Nasal cavity respiratory epithelium epithelial cell of viscerocranial mucosa (primary cell): ENCODE results near the gene ZSWIM1. TPM values are rescaled to one million over a fixed set of nuclear protein-coding genes. Genes with fewer than 3 reads are reported as not detected.

ENCODE experiments used
- total RNA-seq: library from RNA; depleted of rRNA; stranded (reverse); fragments of >200 nt; gene quantifications from 2 replicates; pipeline ENCODE4 v1.2.3, GENCODE V29; 2014

ZSWIM1 gene
- total RNA-seq = 3.8 and 5.2 TPM in 2 replicates

DNA sequence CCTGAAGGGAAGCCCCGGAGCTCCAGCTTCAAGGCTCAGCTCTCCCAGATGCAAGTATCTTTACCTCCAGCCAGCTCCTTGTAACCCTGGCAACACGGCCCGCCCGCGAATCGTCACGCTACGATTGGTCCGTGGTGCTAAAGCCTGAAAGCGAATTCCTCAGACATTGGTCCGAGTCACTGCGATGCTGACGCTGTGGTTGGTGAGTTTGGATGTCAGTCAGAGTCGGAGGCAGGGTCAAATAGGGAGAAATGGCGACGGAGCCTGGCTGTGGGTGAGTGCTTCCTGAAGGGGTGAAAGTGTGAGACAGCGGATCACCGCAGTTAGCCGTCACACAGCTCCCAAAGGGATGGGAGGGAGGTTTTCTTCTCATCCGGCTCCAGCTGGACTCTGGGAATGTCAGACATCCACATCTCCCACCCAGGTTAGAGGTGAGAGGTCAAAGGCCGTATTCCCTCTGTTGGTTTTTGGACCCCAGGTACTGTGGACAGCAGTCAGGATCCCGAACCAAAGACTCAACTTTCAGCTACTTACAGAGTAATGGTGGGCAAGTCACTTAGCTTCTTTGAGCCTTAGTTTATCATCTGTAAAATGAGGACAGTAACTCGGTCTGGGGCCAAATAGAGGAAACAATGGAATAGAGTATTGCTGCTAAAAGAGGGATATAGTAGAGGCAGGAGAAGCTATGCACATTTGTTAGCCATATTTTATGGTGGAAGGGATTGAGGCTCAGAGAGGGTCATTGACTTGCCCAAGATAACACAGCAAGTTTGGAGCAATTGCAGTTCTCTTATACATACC is at the start of gene ZSWIM1:
TSS of gene ZSWIM1 (plus strand) at position 240 of the 801 bp plus-strand sequence. CDS start 1,366 bp downstream, outside the sequence.

DNA sequence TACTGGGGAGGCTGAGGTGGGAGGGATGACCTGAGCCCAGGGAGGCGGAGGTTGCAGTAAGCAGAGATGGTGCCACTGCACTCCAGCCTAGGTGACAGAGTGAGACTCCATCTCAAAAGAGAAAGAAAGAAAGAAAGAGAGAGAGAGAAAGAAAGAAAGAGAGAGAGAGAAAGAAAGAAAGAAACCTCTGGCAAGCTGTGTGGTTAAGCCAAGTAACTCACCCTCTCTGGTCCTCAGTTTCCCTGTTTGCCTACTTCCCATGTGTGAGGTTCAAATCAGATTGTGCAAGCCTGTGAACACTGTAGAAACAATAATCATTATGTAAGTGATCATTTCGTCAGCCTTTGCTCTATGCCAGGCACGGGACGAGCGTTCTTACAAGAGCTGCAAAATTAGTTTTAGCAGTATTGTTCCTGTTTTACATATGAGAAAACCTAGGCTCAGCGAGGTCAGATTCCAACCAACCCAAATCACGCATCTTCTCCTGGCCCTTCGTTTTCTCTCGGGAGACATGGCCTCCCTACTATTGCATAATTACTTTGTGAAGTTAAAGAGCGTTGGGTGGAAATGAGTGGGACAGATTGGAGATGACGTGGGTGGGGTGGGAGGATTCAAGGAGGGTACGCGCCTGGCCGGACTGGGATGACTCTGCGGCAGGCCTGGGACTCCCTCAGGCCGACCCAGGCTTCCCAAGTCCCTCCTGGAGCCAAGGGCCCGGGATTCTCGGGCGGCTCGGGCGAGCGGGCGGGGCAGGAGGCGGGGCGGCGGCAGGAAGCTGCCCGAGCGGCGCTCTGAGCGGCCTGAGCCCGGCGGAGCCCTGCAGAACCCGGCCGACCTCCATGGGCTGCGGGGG is 47.8 kb upstream of the ZSWIM1 start, which contains the start of gene SNX21:
TSS of gene SNX21 (plus strand) at position 770 of the 853 bp plus-strand sequence. CDS start 121 bp downstream, outside the sequence.

GRCh38 chr20:45857114-45857881 is 23.7 kb upstream of the ZSWIM1 start, which contains the start of the genes ACOT8 and ZSWIM3:
TSS of gene ACOT8 (minus strand) at chr20:45857392. CDS start at chr20:45857315, 77 bp downstream.
TSS of gene ZSWIM3 (plus strand) at chr20:45857614. CDS start at chr20:45857826, 212 bp downstream.

DNA sequence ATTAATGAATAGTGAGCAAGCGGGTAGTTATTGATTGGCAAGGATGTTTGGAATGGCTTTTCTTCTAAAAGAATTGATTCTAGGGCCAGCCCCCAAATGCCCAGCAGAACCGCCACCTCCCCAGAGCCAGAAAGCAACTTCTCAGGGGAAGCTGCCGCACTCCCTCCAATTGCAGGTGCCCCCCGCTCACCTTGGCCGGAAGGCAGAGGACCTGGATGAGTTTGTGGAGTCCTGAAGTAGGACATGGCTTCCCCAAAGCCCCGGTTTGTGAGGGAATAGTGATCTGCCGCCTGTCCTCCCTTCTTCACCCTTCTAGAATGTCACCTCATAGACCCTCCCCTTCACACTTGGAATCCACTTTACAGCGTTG is 6.3 kb downstream of the ZSWIM1 start, which contains the start of gene SPATA25:
TSS of gene SPATA25 (minus strand) at position 277 of the 370 bp plus-strand sequence. CDS start at position 245, 32 bp downstream.

GRCh38 chr20:45890985-45891983 is 10.3 kb downstream of the ZSWIM1 start, which contains the start of the genes CTSA and NEURL2:
TSS of gene CTSA (plus strand) at chr20:45891335. CDS start at chr20:45891569, 234 bp downstream.
TSS of gene NEURL2 (minus strand) at chr20:45891208. CDS start at chr20:45890991, 217 bp downstream.

DNA sequence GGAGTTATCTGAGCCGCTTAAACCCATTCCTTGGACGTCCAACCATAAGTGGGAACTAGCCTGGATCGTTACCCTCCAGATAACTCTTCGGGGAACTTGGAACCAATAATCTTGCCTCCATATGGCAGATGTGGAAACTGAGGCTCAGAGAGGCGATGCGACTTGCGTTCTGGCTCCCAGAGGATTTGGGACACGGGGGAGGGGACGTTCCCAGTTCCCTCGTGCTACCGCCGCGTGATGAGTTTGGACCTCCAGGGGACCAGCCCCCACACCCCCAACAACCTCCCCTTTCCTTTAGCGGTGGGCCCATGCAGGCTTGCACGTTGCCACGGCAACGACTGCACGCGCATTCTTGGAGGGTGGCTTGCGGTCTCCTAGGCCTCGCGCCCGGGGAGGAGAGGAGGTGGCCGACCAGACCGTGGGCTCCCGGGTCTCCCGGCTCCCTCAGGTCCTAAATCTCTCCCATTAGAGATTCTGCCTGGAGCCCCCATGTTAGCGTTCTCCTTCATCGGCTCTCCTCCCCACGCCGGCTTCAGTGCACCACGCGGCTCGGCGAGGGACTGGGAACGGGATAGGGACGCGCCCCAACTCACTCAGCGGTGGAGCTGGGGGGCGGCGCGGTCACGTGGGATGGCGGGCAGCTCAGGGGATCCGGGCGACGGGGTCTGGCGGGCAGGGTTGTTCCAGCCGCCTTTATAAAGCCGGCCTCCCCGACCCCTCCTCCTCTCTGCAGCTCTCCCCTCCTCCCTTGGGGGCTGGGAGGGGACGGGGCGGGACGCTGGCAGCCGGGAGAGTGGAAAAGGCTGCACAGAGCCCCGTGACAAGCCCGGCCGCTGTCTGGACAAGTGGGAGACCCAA is 30.7 kb downstream of the ZSWIM1 start, which contains the start of gene PLTP:
TSS of gene PLTP (minus strand) at position 670 of the 858 bp plus-strand sequence. CDS start 703 bp downstream, outside the sequence.

Other genes with a start within 250 kb of the ZSWIM1 start
- gene WFDC9, start 249.9 kb upstream of the ZSWIM1 start, total RNA-seq = not detected in 2 replicates
- not detected in 2 replicates for gene WFDC11, start 211.0 kb upstream of the ZSWIM1 start, total RNA-seq
- not detected in 2 replicates for gene WFDC13, start 179.2 kb upstream of the ZSWIM1 start, total RNA-seq
- gene WFDC10B, start 176.2 kb upstream of the ZSWIM1 start, total RNA-seq = not detected in 2 replicates
- gene SPINT4, start 158.9 kb upstream of the ZSWIM1 start, total RNA-seq = not detected in 2 replicates
- gene WFDC3, start 89.3 kb upstream of the ZSWIM1 start, total RNA-seq = 0.43 TPM in 1 of 2 replicates, not detected in the other
- 14.9 and 16.1 TPM in 2 replicates for gene DNTTIP1, start 89.3 kb upstream of the ZSWIM1 start, total RNA-seq
- gene UBE2C, start 68.6 kb upstream of the ZSWIM1 start, total RNA-seq = 0.34 TPM in 1 of 2 replicates, not detected in the other
- gene TNNC2, start 53.9 kb upstream of the ZSWIM1 start, total RNA-seq = not detected in 2 replicates
- gene SNX21, start 47.4 kb upstream of the ZSWIM1 start, total RNA-seq = 12.3 and 13.1 TPM in 2 replicates
- gene ACOT8, start 23.8 kb upstream of the ZSWIM1 start, total RNA-seq = 23.9 and 29.3 TPM in 2 replicates
- gene ZSWIM3, start 23.6 kb upstream of the ZSWIM1 start, total RNA-seq = 3.1 and 4.6 TPM in 2 replicates
- 0.34 and 1.00 TPM in 2 replicates for gene SPATA25, start 6.4 kb downstream of the ZSWIM1 start, total RNA-seq
- 1.7 and 1.9 TPM in 2 replicates for gene NEURL2, start 10.0 kb downstream of the ZSWIM1 start, total RNA-seq
- 18.8 and 72.7 TPM in 2 replicates for gene CTSA, start 10.1 kb downstream of the ZSWIM1 start, total RNA-seq
- gene PLTP, start 30.9 kb downstream of the ZSWIM1 start, total RNA-seq = 31.8 and 117 TPM in 2 replicates
- gene PCIF1, start 53.5 kb downstream of the ZSWIM1 start, total RNA-seq = 7.9 and 10.7 TPM in 2 replicates
- gene ZNF335, start 91.0 kb downstream of the ZSWIM1 start, total RNA-seq = 12.3 and 13.9 TPM in 2 replicates
- 2.1 and 5.1 TPM in 2 replicates for gene MMP9, start 127.7 kb downstream of the ZSWIM1 start, total RNA-seq
- 0.07 TPM in 1 of 2 replicates, not detected in the other for gene SLC12A5, start 148.0 kb downstream of the ZSWIM1 start, total RNA-seq
- gene NCOA5, start 208.7 kb downstream of the ZSWIM1 start, total RNA-seq = 8.5 and 16.7 TPM in 2 replicates
- 5.1 and 13.8 TPM in 2 replicates for gene CD40, start 237.1 kb downstream of the ZSWIM1 start, total RNA-seq